HS-5 (cell line): Measurements from ENCODE around the gene PGM2L1.
"Not testable (repeated sequence)": the region's sequence is repeated elsewhere in the genome, so short reads cannot be mapped to it uniquely, and the experiment has no call there.

Experiments
- DNase-seq: peaks from one replicate; pipeline ENCODE4 v3.0.0-alpha.2; 2012; ENCODE audit warnings: low read depth

Gene PGM2L1

GRCh38 chr11:74400606-74401005 lies 2.4 kb upstream of the PGM2L1 start:
- DNase-seq: no peak

- DNase-seq: no peak
These were observed 561 bp downstream of the PGM2L1 start for GRCh38 chr11:74397501-74398243.

- no peak for DNase-seq
These were observed 6.0 kb downstream of the PGM2L1 start for GRCh38 chr11:74392256-74392655.

- no peak for DNase-seq
These were observed 7.0 kb downstream of the PGM2L1 start for GRCh38 chr11:74391193-74391592.

GRCh38 chr11:74390697-74391096 lies 7.5 kb downstream of the PGM2L1 start:
- no peak for DNase-seq

GRCh38 chr11:74388678-74389327 lies 9.4 kb downstream of the PGM2L1 start:
- DNase-seq: no peak

GRCh38 chr11:74384641-74385040 lies 13.6 kb downstream of the PGM2L1 start:
- DNase-seq: no peak

- DNase-seq: no peak
These were observed 17.3 kb downstream of the PGM2L1 start for GRCh38 chr11:74380746-74381439.

GRCh38 chr11:74377689-74378088 lies 20.5 kb downstream of the PGM2L1 start:
- DNase-seq: no peak

GRCh38 chr11:74373382-74373781 lies 24.9 kb downstream of the PGM2L1 start:
- no peak for DNase-seq

- no peak for DNase-seq
These were observed 26.8 kb downstream of the PGM2L1 start for GRCh38 chr11:74371269-74372052.

GRCh38 chr11:74370123-74370522 lies 28.1 kb downstream of the PGM2L1 start:
- DNase-seq: no peak

GRCh38 chr11:74367881-74368280 lies 30.4 kb downstream of the PGM2L1 start:
- no peak for DNase-seq

GRCh38 chr11:74366576-74366975 lies 31.7 kb downstream of the PGM2L1 start:
- peak; percentile 32 for DNase-seq

GRCh38 chr11:74365805-74366204 lies 32.4 kb downstream of the PGM2L1 start:
- DNase-seq: not testable (repeated sequence)

GRCh38 chr11:74357449-74357848 lies 40.8 kb downstream of the PGM2L1 start:
- DNase-seq: no peak

- no peak for DNase-seq
These were observed 42.6 kb downstream of the PGM2L1 start for GRCh38 chr11:74355626-74356025.

GRCh38 chr11:74354036-74354435 lies 44.2 kb downstream of the PGM2L1 start:
- DNase-seq: no peak

- no peak for DNase-seq
These were observed 50.9 kb downstream of the PGM2L1 start for GRCh38 chr11:74347381-74347780.

GRCh38 chr11:74345420-74345819 lies 52.8 kb downstream of the PGM2L1 start:
- DNase-seq: no peak

- DNase-seq: no peak
These were observed 56.3 kb downstream of the PGM2L1 start for GRCh38 chr11:74341921-74342320.

- no peak for DNase-seq
These were observed 58.6 kb downstream of the PGM2L1 start for GRCh38 chr11:74339619-74340018.
